GM10266 (cell line): ENCODE measurements around the gene LRRC37A.
"Not testable (repeated sequence)": the region's sequence is repeated elsewhere in the genome, so short reads cannot be mapped to it uniquely, and the experiment has no call there.

Source experiments
- DNase-seq: peaks from one replicate; pipeline ENCODE4 v3.0.0; 2012; ENCODE audit errors: extremely low spot score

The LRRC37A gene

DNA sequence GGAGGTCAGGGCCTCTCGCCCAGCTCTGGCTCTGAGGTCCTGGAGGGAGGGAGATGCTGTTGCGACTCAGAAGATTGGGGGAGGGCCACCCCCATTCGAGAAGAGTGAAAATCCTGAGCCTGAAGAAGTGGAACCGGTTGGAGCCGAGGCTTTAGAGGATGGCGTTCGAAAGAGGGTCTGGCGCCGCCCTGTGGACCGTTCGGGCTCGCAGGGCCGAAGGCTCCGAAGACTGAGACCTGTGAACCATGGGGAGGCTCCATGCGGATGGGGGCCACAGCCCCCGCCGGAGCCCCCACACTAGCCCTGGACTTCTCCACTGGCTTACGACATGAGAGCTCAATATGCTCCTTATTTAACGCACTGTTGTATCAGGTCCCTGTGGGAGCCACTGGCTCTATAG is 46.3 kb downstream of the LRRC37A start:
- DNase-seq, result not testable (repeated sequence)

DNA sequence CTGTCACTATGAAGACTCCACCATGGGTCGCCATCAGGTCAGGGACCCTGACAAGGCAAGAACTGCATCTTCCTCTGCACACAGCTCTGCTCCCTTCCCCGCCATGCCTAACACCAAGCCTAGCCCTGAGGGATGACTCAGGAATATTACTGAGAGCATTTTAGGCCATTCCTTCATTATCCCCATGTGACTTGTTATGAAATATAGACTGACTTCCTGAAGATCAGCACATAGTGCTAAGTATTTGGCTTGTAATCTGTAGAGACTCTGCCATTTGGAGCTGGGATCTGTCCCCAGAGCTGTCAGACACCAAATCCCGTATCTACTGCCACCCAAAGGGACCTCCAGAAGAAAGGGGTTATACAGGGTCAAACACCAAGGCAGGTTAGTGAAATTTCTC is 47.2 kb downstream of the LRRC37A start:
- DNase-seq, result not testable (repeated sequence)

DNA sequence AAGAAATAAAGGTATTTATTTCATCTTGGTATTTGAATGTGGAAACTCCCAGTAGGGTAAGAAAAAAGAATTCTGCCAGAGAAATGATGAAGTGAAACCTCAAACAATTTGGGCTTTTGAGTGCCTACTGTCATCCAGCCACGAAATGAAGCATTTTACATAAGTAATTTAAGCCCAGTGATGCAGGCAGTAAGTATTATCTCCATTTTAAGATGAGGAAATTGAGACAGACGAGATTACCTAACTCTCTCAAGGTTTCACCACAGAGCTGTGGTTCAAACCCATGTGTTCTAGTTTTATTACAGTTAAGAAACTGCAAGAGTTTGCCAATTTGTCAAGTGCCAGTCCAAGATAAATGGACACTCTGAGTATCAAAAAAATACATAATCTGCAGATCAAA is 53.4 kb downstream of the LRRC37A start:
- DNase-seq, result not testable (repeated sequence)

DNA sequence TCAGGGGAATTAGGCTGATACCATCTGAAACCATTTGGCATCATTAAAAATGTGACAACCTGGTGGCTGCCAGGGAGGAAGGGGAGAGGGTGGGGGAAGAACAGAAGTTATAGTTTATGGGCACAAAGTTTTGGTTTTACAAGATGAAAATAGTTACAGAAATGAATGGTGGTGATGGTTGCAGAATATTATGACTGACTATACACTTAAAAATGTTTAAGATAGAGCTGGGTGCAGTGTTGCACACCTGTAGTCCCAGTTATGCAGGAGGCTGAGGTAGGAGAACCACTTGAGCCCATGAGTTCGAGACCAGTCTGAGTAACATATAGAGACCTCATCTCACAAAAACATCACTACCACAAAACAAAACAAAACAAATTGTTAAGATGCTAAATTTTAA is 54.1 kb downstream of the LRRC37A start:
- not testable (repeated sequence) for DNase-seq

DNA sequence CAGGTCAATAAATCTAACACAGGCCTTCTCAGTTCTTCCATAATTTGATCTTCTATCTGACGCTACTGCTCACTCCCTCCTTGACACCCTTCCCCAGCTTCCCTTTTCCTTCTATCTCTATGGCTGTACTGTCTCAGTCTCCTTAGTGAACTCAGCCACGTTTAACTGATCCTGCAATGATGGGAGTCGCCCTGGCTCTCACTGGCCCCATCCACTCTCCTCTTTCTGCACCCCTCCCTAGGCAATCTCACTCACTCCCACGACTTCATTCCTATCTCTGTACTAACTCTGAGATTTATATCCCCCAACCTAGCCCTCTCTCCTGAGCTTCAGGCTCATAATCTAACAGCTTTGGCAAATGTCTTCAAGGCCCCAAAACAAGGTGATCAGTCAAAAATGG is 58.9 kb downstream of the LRRC37A start:
- DNase-seq, result not testable (repeated sequence)

DNA sequence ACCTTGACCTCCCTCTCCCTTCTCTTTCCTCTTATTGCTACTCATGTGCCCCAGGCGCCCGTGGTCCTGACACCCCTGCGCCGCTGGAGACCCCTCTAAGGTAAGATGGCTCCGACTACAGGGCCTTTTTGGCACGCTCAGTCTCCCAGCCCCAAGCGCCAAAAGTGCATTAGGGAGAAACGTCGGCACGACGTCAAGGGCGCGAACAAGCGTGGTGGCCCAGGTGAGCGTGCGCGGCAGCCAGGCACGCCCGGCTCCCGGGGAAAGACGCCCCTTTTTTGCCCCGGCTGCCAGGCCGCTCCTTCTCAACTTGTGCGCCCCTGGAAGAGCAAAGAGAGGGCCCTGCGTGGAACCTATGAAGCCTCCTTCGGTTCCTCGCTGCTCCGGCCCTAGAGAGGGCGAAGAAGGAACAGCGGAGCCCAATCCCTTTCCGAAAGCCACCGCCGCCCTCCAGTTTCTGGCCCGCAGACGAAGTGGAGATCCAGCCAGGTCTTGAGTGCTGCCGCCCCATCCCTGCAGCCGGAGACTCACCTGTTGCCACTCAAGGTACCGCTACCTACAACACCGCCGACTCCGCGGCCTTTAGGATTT is 66.3 kb downstream of the LRRC37A start:
- DNase-seq, result not testable (repeated sequence)

DNA sequence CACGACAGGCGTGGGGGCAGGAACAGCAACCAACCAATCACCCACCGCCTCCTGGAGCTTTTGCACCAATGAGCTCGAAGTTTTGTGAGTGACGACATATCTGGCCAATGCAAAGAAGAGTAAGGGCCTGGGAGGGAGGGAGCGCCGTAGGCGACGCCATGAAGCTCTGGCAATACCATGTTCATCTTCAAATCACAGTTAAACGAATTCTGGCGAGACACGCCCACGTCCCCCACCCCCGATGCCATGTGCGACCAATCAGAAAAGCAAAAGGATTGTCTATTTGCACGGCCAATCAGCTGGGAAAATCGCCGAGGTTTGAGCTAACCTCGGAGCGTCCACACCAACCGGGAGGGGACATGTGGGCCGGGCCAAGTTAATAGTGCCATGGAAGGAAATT is 66.8 kb downstream of the LRRC37A start, which contains the start of gene ARL17B:
Gene ARL17B, minus strand, starts transcription at position 12 of the 400 bp plus-strand sequence. CDS start 3,369 bp downstream, outside the sequence.
- DNase-seq, result not testable (repeated sequence)

DNA sequence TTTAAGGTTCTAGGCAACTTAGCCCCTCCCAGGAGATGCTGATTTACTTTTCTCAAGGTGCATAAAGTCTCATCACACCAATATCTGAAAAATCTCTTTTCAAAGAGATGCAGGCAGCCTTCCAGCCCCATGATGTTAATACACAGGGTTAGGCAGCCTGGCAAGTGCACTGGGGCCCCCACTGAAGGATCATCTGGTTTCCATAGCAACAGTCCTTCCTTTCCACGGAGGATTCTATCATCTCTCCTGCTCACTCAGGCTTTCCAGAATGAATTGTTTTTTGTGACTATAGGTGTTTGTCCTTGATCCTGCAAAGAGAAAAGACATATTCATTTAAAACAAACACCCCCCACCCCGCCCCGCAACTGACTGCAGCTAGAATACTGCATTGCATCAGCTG is 72.6 kb downstream of the LRRC37A start:
- DNase-seq, result not testable (repeated sequence)

DNA sequence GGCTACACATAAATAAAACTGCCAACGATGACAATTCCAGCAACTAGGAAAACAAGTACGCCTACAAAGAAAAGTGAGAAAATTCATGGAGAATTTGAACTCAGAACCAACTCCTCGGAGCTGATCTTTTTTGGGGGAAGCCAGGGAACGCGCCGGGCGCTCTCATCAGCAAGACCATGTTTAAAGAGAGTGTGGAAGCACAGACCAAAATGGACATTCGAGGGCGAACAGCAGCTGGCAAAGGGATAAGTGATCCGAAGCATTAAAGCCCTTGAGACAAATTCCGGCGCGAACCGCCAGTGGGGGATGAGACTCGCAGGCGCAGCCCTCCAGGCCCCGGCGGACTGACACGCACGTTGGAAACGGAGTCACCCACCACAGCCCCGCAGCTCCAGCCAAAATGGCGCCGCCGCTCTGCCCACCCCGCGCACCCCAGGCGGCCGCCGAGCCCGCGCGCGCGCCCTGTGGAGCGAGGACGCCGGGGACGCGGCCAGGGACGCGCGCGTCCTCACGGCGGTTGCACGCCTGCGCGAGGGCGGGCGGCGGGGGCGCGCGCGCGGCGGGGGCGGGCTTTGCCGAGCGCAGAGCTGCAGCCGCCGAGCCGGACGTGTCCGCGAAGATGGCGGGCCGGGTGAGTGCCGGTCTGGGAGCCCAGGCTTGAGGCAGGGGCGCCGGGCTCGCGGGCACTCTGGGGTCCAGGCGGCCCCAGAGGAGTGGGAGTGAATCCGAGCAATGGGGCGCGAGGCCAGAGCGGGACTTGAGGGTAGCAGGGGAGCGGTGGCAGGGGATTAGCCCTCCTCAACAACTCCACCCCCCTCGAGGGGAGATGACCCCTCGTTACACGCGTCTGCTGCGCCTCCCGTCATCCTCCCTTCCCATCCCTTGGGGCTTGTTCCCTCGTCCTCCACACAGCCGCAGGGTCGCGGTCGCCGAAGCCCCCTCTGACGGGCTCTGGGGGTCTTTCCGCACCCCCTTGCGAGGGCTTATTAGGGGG is 77.6 kb downstream of the LRRC37A start:
- DNase-seq, result not testable (repeated sequence)

DNA sequence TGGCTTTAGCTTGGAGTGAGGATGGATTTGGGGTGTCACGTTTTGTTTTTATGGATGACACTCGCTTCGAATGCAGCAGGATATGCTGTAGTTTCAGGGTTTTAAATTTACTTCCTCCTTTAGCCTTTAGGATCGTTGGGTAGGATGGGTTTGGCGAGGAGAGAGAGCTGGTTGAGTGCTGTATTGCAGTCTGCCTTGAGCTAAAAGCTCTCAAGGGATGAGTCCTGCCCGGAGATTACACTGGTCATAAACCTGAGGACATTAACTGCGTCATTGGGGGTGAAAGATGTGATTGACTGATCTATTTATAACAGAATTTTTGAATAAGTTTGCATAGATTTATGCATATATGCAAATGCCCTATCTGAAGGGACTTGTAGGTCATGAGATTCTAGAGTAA is 78.5 kb downstream of the LRRC37A start:
- not testable (repeated sequence) for DNase-seq

DNA sequence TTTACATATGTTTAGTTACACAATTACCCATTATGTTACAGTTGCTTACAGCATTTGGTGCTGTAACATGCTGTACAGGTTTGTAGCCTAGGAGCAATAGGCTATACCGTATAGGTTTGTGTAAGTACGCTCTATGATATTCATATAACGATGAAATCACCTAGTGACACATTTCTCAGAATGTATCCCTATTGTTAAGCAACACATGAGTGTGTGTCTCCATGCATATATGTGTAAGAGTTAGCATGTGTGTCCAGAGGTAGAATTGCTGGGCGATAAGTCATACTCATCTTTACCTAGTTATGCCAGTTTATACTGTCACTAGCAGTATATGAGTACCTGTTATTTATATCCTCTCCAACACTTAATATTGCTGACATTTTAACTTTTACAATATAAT is 88.2 kb downstream of the LRRC37A start:
- DNase-seq, result not testable (repeated sequence)

DNA sequence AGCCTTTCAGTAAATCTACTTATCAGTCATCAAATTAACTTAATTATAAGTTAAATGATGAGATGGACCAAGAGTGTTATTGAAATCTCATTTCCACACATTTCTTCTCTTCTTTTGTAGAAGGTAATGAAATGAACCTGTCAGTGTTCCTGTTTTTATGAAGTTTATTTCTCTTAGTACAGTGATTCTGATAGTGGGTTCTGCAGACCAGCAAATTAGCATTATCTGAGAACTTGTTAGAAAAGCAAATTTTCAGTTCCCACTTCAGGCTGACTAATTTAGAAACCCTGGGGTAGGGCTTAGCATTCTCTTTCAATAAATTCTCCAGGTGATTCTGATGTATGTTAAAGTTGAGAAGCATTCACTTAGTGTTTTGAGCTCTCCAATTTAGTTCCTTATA is 90.6 kb downstream of the LRRC37A start:
- not testable (repeated sequence) for DNase-seq
